Suprapubic skin (tissue), 4 donors: ENCODE results near the gene GALNT6. TPM values are rescaled to one million over a fixed set of nuclear protein-coding genes. Genes with fewer than 3 reads are reported as not detected.

ENCODE experiments used
- DNase-seq, 2 donors: peaks; one replicate each; pipeline ENCODE4 v3.0.0-alpha.2; 2019; ENCODE audit warnings: low spot score in 2 of 2
- H3K27ac ChIP-seq: fragments of 200-600 bp; sonication (generic); one replicate; pipeline ENCODE4 v1.5.1; 2019
- H3K27me3 ChIP-seq: fragments of 200-600 bp; sonication (generic); one replicate; pipeline ENCODE4 v1.5.1; 2019
- H3K36me3 ChIP-seq: fragments of 200-600 bp; sonication (generic); one replicate; pipeline ENCODE4 v1.5.1; 2019
- H3K4me1 ChIP-seq: fragments of 200-600 bp; sonication (generic); one replicate; pipeline ENCODE4 v1.5.1; 2019
- H3K4me3 ChIP-seq: fragments of 200-600 bp; sonication (generic); one replicate; pipeline ENCODE4 v1.5.1; 2019; ENCODE audit warnings: mild to moderate bottlenecking
- H3K9me3 ChIP-seq: fragments of 200-600 bp; sonication (generic); one replicate; pipeline ENCODE4 v1.5.1; 2019
- EP300 ChIP-seq: sonication (generic); formaldehyde crosslinking; IDR thresholded peaks from one replicate; pipeline ENCODE4 v1.6.1; 2017; ENCODE audit warnings: antibody characterized with exemption
- POLR2A ChIP-seq, 2 donors: fragments of 450-650 bp; IDR thresholded peaks; one replicate each; pipeline ENCODE4 v1.6.1; 2017; ENCODE audit warnings: antibody characterized with exemption in 2 of 2, mild to moderate bottlenecking in 2 of 2, moderate library complexity in 2 of 2
- POLR2AphosphoS5 ChIP-seq, 3 donors: sonication (generic); formaldehyde crosslinking; IDR thresholded peaks; one replicate each; pipeline ENCODE4 v1.6.1; 2017; ENCODE audit warnings: antibody characterized with exemption in 3 of 3
- WGBS: methylation state at CpG from one replicate; pipeline ENCODE4 v1.1.5; 2018; 5-methylcytosine and 5-hydroxymethylcytosine counted together
- total RNA-seq, 4 donors: library from RNA; depleted of rRNA; stranded (reverse); fragments of >200 nt; gene quantifications; one replicate each; pipeline ENCODE4 v1.1.0, GENCODE V29; 2016
- TF ChIP-seq, protein P1 (sequence below), 2 donors: fragments of 200-600 bp in 1 of 2; fragments of 450-650 bp in 1 of 2; sonication (generic) in 1 of 2; IDR thresholded peaks; one replicate each; pipeline ENCODE4 v1.5.1; 2016 to 2019; ENCODE audit warnings: antibody characterized with exemption in 2 of 2, mild to moderate bottlenecking in 1 of 2, moderate library complexity in 1 of 2

Gene GALNT6
- total RNA-seq, 4 donors from 2014 or later, result 2.0 to 33.8 (median 8.8) TPM

DNA sequence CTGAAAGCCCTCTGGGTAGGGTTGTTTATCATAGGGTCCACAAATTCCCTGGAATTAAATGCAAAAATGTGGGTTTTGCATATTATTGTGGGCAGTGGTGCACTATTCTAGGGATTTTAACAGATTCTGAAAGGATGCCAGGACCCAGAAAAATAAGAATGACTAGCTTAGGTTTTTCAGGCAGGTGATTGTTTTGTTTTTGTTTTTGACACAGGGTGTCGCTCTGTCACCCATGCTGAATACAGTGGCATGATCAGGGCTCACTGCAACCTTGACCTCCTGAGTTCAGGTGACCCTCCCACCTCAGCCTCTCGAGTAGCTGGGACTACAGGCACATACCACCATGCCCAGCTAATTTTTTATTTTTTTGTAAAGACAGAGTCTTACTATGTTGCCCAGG lies 19.2 kb downstream of the GALNT6 start:
- H3K27ac ChIP-seq, result peak overlapping the region; percentile 45
- TF ChIP-seq, protein P1, sequence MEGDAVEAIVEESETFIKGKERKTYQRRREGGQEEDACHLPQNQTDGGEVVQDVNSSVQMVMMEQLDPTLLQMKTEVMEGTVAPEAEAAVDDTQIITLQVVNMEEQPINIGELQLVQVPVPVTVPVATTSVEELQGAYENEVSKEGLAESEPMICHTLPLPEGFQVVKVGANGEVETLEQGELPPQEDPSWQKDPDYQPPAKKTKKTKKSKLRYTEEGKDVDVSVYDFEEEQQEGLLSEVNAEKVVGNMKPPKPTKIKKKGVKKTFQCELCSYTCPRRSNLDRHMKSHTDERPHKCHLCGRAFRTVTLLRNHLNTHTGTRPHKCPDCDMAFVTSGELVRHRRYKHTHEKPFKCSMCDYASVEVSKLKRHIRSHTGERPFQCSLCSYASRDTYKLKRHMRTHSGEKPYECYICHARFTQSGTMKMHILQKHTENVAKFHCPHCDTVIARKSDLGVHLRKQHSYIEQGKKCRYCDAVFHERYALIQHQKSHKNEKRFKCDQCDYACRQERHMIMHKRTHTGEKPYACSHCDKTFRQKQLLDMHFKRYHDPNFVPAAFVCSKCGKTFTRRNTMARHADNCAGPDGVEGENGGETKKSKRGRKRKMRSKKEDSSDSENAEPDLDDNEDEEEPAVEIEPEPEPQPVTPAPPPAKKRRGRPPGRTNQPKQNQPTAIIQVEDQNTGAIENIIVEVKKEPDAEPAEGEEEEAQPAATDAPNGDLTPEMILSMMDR (IDR thresholded peaks at IDR 0.05), result no peak
- TF ChIP-seq POLR2A (IDR thresholded peaks at IDR 0.05) (no peak), POLR2AphosphoS5 (IDR thresholded peaks at IDR 0.05) (no peak), EP300 (no peak)
- DNase-seq, result no peak
- no peaks in the 10 kb centered on the region for H3K36me3 ChIP-seq
- peaks cover 14% of the 10 kb centered on the region for H3K4me1 ChIP-seq
- no peak overlapping the region for H3K4me3 ChIP-seq
- H3K27me3 ChIP-seq, result no peaks in the 10 kb centered on the region
- WGBS, result 93% methylated on average over 2 of the region's 2 CpGs
- H3K9me3 ChIP-seq, result no peaks in the 10 kb centered on the region

DNA sequence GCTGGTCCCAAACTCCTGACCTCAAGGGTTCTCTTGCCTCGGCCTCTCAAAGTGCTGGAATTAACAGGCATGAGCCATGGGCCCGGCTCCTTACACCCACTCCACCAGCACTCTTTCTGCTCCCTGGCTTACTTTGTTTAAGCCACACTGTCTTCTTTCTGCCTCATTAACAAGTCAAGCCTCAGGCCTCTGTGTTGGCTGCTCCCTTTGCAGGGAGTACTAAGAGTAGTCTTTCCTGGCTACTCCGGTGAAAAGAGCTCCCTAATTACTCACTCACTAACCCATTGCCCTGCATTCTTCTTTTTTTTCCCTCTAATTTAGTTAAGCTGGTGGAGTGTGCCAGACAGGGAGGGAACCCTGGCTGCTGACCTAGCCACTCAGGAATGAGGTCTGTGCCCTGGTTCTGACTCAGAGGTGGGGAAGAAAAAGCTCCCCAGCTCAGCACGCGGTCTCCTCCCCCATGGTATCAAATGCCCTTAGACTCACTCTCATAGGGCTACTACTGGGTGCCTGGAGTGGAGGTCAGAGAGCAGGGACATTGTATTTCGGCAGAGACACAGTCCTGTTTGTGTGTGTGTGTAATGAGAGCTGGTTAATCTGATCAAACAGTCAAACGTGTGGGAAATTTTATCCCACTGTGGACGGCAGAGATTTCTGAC lies 19.8 kb downstream of the GALNT6 start:
- Histone ChIP-seq H3K27ac (peak overlapping the region; percentile 45), H3K9me3 (no peaks in the 10 kb centered on the region), H3K4me1 (peaks cover 14% of the 10 kb centered on the region), H3K36me3 (no peaks in the 10 kb centered on the region), H3K27me3 (no peaks in the 10 kb centered on the region), H3K4me3 (no peak overlapping the region)
- WGBS, result 19% methylated on average over 8 of the region's 8 CpGs
- TF ChIP-seq POLR2A (IDR thresholded peaks at IDR 0.05) (no peak), EP300 (no peak), POLR2AphosphoS5 (IDR thresholded peaks at IDR 0.05) (peak in 1 of 3 donors; percentile 26)
- TF ChIP-seq, protein P1 (IDR thresholded peaks at IDR 0.05), result no peak
- no peak for DNase-seq

DNA sequence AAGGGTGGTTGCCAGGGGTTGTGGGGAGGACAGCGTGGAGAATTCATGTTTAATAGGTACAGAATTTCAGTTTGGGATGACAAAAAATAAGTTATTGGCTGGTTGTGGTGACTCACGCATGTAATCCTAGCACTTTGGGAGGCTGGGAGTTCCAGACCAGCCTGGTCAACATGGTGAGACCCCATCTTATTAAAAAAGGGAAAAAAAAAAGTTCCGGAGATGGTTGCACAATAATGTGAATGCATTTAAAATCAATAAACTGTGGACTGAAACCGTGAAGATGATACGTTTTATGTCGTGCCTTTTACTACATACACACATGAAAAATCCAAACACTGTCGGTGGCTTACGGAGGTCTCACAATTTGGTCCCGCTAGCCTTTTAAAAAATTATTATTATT lies 20.5 kb downstream of the GALNT6 start:
- H3K4me1 ChIP-seq, result peaks cover 14% of the 10 kb centered on the region
- no peaks in the 10 kb centered on the region for H3K9me3 ChIP-seq
- no peak for TF ChIP-seq POLR2AphosphoS5 (IDR thresholded peaks at IDR 0.05)
- TF ChIP-seq POLR2A (IDR thresholded peaks at IDR 0.05), result no peak
- TF ChIP-seq, protein P1 (IDR thresholded peaks at IDR 0.05), result no peak
- no peak for TF ChIP-seq EP300
- WGBS, result 88% methylated on average over 9 of the region's 9 CpGs
- H3K27me3 ChIP-seq, result no peaks in the 10 kb centered on the region
- H3K4me3 ChIP-seq, result no peak overlapping the region
- H3K27ac ChIP-seq, result no peak overlapping the region
- H3K36me3 ChIP-seq, result no peaks in the 10 kb centered on the region
- DNase-seq, result no peak

DNA sequence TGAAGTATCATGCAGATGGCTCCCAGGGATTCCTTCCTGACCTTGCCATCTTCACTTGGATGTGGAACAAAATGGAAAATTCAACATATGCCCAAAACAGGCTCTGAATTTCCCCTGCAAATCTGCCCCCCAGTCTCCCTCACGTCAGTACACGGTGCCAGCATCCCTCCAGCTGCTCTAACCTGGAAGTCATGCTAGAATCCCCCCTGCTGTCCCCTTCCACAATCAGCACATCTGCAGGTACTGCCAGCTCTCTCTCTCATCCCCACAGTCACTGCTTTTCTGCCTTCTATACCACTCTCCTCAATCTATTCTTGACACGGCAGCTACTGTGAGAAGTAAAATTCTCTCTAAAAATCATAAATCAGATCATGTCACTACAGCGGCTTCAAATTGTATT lies 21.6 kb downstream of the GALNT6 start:
- no peak overlapping the region for H3K4me3 ChIP-seq
- no peak for DNase-seq
- H3K27ac ChIP-seq, result no peak overlapping the region
- no peaks in the 10 kb centered on the region for H3K9me3 ChIP-seq
- no peaks in the 10 kb centered on the region for H3K36me3 ChIP-seq
- WGBS, result 91% methylated on average over 4 of the region's 4 CpGs
- no peaks in the 10 kb centered on the region for H3K27me3 ChIP-seq
- H3K4me1 ChIP-seq, result peaks cover 14% of the 10 kb centered on the region
- TF ChIP-seq POLR2AphosphoS5 (IDR thresholded peaks at IDR 0.05) (no peak), EP300 (no peak), POLR2A (IDR thresholded peaks at IDR 0.05) (no peak)
- TF ChIP-seq, protein P1 (IDR thresholded peaks at IDR 0.05), result no peak

DNA sequence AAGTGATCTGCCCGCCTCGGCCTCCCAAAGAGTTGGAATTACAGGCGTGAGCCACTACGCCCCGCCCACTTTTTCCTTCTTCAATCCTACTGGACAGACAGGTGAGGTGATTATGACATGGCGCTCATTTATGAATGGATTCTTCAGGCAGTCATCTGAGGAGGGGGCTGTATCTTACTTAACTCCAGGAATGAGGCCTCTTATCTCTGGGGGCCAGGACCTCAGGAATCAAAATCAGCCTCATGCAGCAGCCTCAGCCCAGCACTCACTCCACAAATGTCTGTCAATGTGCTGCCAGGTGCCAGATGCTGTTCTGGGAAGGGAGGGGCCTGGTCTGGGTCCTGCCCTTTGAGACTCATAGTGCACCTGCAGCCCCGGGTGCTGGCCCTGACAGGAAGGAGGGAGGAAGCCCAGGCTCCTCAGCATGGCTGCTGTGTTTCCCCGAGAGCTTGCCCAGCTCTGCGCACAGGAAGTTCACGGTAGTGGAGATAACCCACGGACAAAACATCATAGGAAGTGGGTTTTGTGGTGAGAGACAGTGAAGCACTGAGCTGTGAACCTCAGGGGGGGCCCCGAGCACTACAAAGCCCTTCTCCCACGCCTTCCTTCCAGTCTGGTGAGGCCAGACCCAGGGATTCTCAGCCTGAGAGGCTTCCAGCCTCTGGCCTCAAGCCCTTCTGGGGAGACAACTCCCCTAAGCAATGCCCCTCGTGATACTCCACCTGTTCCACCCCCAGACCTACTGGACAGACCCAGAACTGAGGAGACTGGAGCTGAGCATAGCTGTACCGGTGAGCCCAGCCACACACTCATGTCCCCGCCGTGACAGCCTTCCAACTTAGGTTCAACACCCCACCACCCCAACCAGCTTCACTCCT lies 22.3 kb downstream of the GALNT6 start:
- Histone ChIP-seq H3K4me3 (no peak overlapping the region), H3K27me3 (no peaks in the 10 kb centered on the region), H3K4me1 (peaks cover 14% of the 10 kb centered on the region), H3K36me3 (no peaks in the 10 kb centered on the region), H3K9me3 (no peaks in the 10 kb centered on the region), H3K27ac (no peak overlapping the region)
- TF ChIP-seq, protein P1 (IDR thresholded peaks at IDR 0.05), result no peak
- TF ChIP-seq EP300 (no peak), POLR2AphosphoS5 (IDR thresholded peaks at IDR 0.05) (no peak), POLR2A (IDR thresholded peaks at IDR 0.05) (no peak)
- 71% methylated on average over 10 of the region's 17 CpGs for WGBS
- peak in 1 of 2 donors; percentile 71 for DNase-seq
